Adipocyte (in vitro differentiated cells): ENCODE data around the gene SVEP1.

Experiments used
- DNase-seq: peaks from one replicate; pipeline ENCODE4 v3.0.0-alpha.2; 2015; ENCODE audit warnings: low read depth
- H3K27me3 ChIP-seq: replicated peaks from 2 replicates; pipeline ENCODE4 v1.7.0; 2013; ENCODE audit warnings: mild to moderate bottlenecking, low read length, moderate library complexity; ENCODE audit not compliant: control insufficient read depth, insufficient read depth
- H3K36me3 ChIP-seq: 2 replicates; pipeline ENCODE4 v1.7.0; 2013; ENCODE audit warnings: low read length, mild to moderate bottlenecking, moderate library complexity; ENCODE audit not compliant: control insufficient read depth, insufficient read depth, severe bottlenecking
- H3K4me1 ChIP-seq: 2 replicates; pipeline ENCODE4 v1.7.0; 2013; ENCODE audit warnings: mild to moderate bottlenecking, low read length, moderate library complexity; ENCODE audit not compliant: control insufficient read depth, insufficient read depth
- H3K4me3 ChIP-seq: 2 replicates; pipeline ENCODE4 v1.7.0; 2013; ENCODE audit warnings: mild to moderate bottlenecking, low read length, moderate library complexity
- H3K9ac ChIP-seq: 2 replicates; pipeline ENCODE4 v1.7.0; 2013; ENCODE audit warnings: mild to moderate bottlenecking, low read length, moderate library complexity
- H3K9me3 ChIP-seq: 2 replicates; pipeline ENCODE4 v1.7.0; 2013; ENCODE audit warnings: mild to moderate bottlenecking, low read length, moderate library complexity; ENCODE audit not compliant: control insufficient read depth

Gene SVEP1

GRCh38 chr9:110468950-110469349 lies 110.6 kb downstream of the SVEP1 start:
- Histone ChIP-seq H3K4me3 (no peak overlapping the region), H3K9me3 (no peaks in the 10 kb centered on the region), H3K9ac (no peak overlapping the region), H3K4me1 (no peaks in the 10 kb centered on the region), H3K36me3 (peaks cover 96% of the 10 kb centered on the region), H3K27me3 (no peaks in the 10 kb centered on the region)
- DNase-seq = no peak

GRCh38 chr9:110465190-110465589 lies 114.4 kb downstream of the SVEP1 start:
- no peaks in the 10 kb centered on the region for H3K4me1 ChIP-seq
- no peaks in the 10 kb centered on the region for H3K9me3 ChIP-seq
- peaks cover 96% of the 10 kb centered on the region for H3K36me3 ChIP-seq
- H3K4me3 ChIP-seq = no peak overlapping the region
- no peaks in the 10 kb centered on the region for H3K27me3 ChIP-seq
- H3K9ac ChIP-seq = no peak overlapping the region
- no peak for DNase-seq

GRCh38 chr9:110464321-110464720 lies 115.2 kb downstream of the SVEP1 start:
- DNase-seq = no peak

GRCh38 chr9:110463499-110463898 lies 116.0 kb downstream of the SVEP1 start:
- no peak for DNase-seq
- Histone ChIP-seq H3K9me3 (no peaks in the 10 kb centered on the region), H3K4me1 (no peaks in the 10 kb centered on the region), H3K36me3 (peaks cover 96% of the 10 kb centered on the region), H3K27me3 (no peaks in the 10 kb centered on the region), H3K9ac (no peak overlapping the region), H3K4me3 (no peak overlapping the region)

More at GRCh38 chr9:110464321-110464720, 115.2 kb downstream of the SVEP1 start:
- H3K27me3 ChIP-seq = no peaks in the 10 kb centered on the region
- H3K9me3 ChIP-seq = no peaks in the 10 kb centered on the region
- no peaks in the 10 kb centered on the region for H3K4me1 ChIP-seq
- H3K4me3 ChIP-seq = no peak overlapping the region
- H3K9ac ChIP-seq = no peak overlapping the region
- H3K36me3 ChIP-seq = peaks cover 96% of the 10 kb centered on the region

- Histone ChIP-seq H3K36me3 (peaks cover 95% of the 10 kb centered on the region), H3K27me3 (no peaks in the 10 kb centered on the region), H3K4me1 (peaks cover 3% of the 10 kb centered on the region), H3K9ac (no peak overlapping the region), H3K4me3 (no peak overlapping the region), H3K9me3 (no peaks in the 10 kb centered on the region)
- DNase-seq = no peak
Measured at GRCh38 chr9:110457245-110457644, 122.3 kb downstream of the SVEP1 start.

- no peak for DNase-seq
- Histone ChIP-seq H3K9ac (no peak overlapping the region), H3K4me1 (peaks cover 4% of the 10 kb centered on the region), H3K36me3 (peaks cover 95% of the 10 kb centered on the region), H3K4me3 (no peak overlapping the region), H3K9me3 (no peaks in the 10 kb centered on the region), H3K27me3 (no peaks in the 10 kb centered on the region)
Measured at GRCh38 chr9:110456681-110457080, 122.9 kb downstream of the SVEP1 start.

GRCh38 chr9:110455860-110456259 lies 123.7 kb downstream of the SVEP1 start:
- no peaks in the 10 kb centered on the region for H3K27me3 ChIP-seq
- H3K9ac ChIP-seq = no peak overlapping the region
- DNase-seq = no peak
- H3K36me3 ChIP-seq = peaks cover 95% of the 10 kb centered on the region
- peaks cover 4% of the 10 kb centered on the region for H3K4me1 ChIP-seq
- H3K9me3 ChIP-seq = no peaks in the 10 kb centered on the region
- H3K4me3 ChIP-seq = no peak overlapping the region

- Histone ChIP-seq H3K9ac (peak overlapping the region; percentile 32), H3K36me3 (peaks cover 95% of the 10 kb centered on the region), H3K27me3 (no peaks in the 10 kb centered on the region), H3K4me1 (peaks cover 4% of the 10 kb centered on the region), H3K4me3 (no peak overlapping the region), H3K9me3 (peaks cover under 1% of the 10 kb centered on the region)
- peak; percentile 44 for DNase-seq
Measured at GRCh38 chr9:110452227-110452801, 127.2 kb downstream of the SVEP1 start.

- no peak for DNase-seq
- H3K27me3 ChIP-seq = no peaks in the 10 kb centered on the region
- peaks cover 4% of the 10 kb centered on the region for H3K4me1 ChIP-seq
- peaks cover 95% of the 10 kb centered on the region for H3K36me3 ChIP-seq
- peaks cover 6% of the 10 kb centered on the region for H3K9me3 ChIP-seq
- H3K4me3 ChIP-seq = no peak overlapping the region
- peak overlapping the region; percentile 32 for H3K9ac ChIP-seq
Measured at GRCh38 chr9:110451726-110452125, 127.8 kb downstream of the SVEP1 start.

- no peak overlapping the region for H3K4me3 ChIP-seq
Measured at GRCh38 chr9:110447476-110447875, 132.1 kb downstream of the SVEP1 start.

GRCh38 chr9:110446171-110446570 lies 133.4 kb downstream of the SVEP1 start:
- H3K4me3 ChIP-seq = no peak overlapping the region
- H3K9me3 ChIP-seq = peaks cover 20% of the 10 kb centered on the region
- no peak for DNase-seq
- H3K36me3 ChIP-seq = peaks cover 89% of the 10 kb centered on the region
- no peaks in the 10 kb centered on the region for H3K27me3 ChIP-seq
- H3K4me1 ChIP-seq = peaks cover 44% of the 10 kb centered on the region
- no peak overlapping the region for H3K9ac ChIP-seq

More at GRCh38 chr9:110447476-110447875, 132.1 kb downstream of the SVEP1 start:
- peaks cover 89% of the 10 kb centered on the region for H3K36me3 ChIP-seq
- H3K9me3 ChIP-seq = peaks cover 20% of the 10 kb centered on the region
- H3K9ac ChIP-seq = no peak overlapping the region
- DNase-seq = no peak
- peaks cover 35% of the 10 kb centered on the region for H3K4me1 ChIP-seq
- no peaks in the 10 kb centered on the region for H3K27me3 ChIP-seq

- Histone ChIP-seq H3K9ac (peak overlapping the region; percentile 80), H3K9me3 (peaks cover 20% of the 10 kb centered on the region), H3K27me3 (no peaks in the 10 kb centered on the region), H3K36me3 (peaks cover 84% of the 10 kb centered on the region), H3K4me1 (peaks cover 56% of the 10 kb centered on the region), H3K4me3 (peak overlapping the region; percentile 35)
- no peak for DNase-seq
Measured at GRCh38 chr9:110444911-110445310, 134.6 kb downstream of the SVEP1 start.
